CD4-positive, CD25-positive, alpha-beta regulatory T cell (primary cell): ENCODE results near the gene GRID2. TPM values are rescaled to one million over a fixed set of nuclear protein-coding genes. Genes with fewer than 3 reads are reported as not detected.

Source experiments
- ATAC-seq, 2 donors: fragments of 150-1000 bp; cut with Tn5 transposase; one replicate each; pipeline ENCODE4 v1.10.0; 2021; ENCODE audit warnings: low read depth in 2 of 2, moderate number of reproducible peaks in 2 of 2, moderate library complexity in 1 of 2
- DNase-seq, 3 donors: peaks; one replicate each; pipeline versions ENCODE4 v3.0.0 to v3.0.0-alpha.2; 2012 to 2022; ENCODE audit warnings: mixed read lengths in 1 of 3
- H3K27ac ChIP-seq: one replicate; pipeline ENCODE4 v1.7.0; 2013; ENCODE audit warnings: mild to moderate bottlenecking, low read length; ENCODE audit not compliant: insufficient read depth, poor library complexity, severe bottlenecking
- H3K27me3 ChIP-seq: one replicate; pipeline ENCODE4 v1.7.0; 2013; ENCODE audit warnings: low read length; ENCODE audit not compliant: control insufficient read depth, insufficient read depth
- H3K36me3 ChIP-seq: one replicate; pipeline ENCODE4 v1.7.0; 2013; ENCODE audit warnings: mild to moderate bottlenecking, low read length, moderate library complexity; ENCODE audit not compliant: control insufficient read depth, insufficient read depth
- H3K4me1 ChIP-seq: 2 replicates; pipeline ENCODE4 v1.7.0; 2013; ENCODE audit warnings: mild to moderate bottlenecking, low read length; ENCODE audit not compliant: insufficient read depth, control insufficient read depth, poor library complexity, severe bottlenecking
- H3K4me3 ChIP-seq: one replicate; pipeline ENCODE4 v1.7.0; 2013; ENCODE audit warnings: low read depth, mild to moderate bottlenecking, low read length, moderate library complexity
- H3K9me3 ChIP-seq, 2 experiments: 1 replicate in 1 of 2; 2 replicates in 1 of 2; pipeline ENCODE4 v1.7.0; 2013; ENCODE audit warnings: low read length in 2 of 2, mild to moderate bottlenecking in 1 of 2, moderate library complexity in 1 of 2; ENCODE audit not compliant: control insufficient read depth in 2 of 2
- H3K27ac Mint-ChIP-seq, 3 donors: one replicate each; pipeline ENCODE4 v1.8.0; 2020 to 2022; ENCODE audit warnings: mild to moderate bottlenecking in 3 of 3, mixed read lengths in 3 of 3, moderate library complexity in 2 of 3
- H3K27me3 Mint-ChIP-seq: one replicate; pipeline ENCODE4 v1.8.0; 2022; ENCODE audit warnings: mild to moderate bottlenecking, mixed read lengths
- H3K36me3 Mint-ChIP-seq: one replicate; pipeline ENCODE4 v1.8.0; 2020; ENCODE audit warnings: mixed read lengths
- H3K4me1 Mint-ChIP-seq, 4 donors: one replicate each; pipeline ENCODE4 v1.8.0; 2020 to 2022; ENCODE audit warnings: mixed read lengths in 4 of 4, mild to moderate bottlenecking in 1 of 4
- H3K4me3 Mint-ChIP-seq, 4 donors: one replicate each; pipeline ENCODE4 v1.8.0; 2020 to 2022; ENCODE audit warnings: mild to moderate bottlenecking in 4 of 4, mixed read lengths in 4 of 4, moderate library complexity in 3 of 4
- H3K9me3 Mint-ChIP-seq, 7 donors: one replicate each; pipeline ENCODE4 v1.8.0; 2020 to 2022; ENCODE audit warnings: mixed read lengths in 7 of 7, mild to moderate bottlenecking in 3 of 7, moderate library complexity in 2 of 7
- polyA plus RNA-seq, 4 donors: library from polyadenylated mRNA; unstranded; fragments of 300-500 nt; fragmentation: Illumina TruSeq; gene quantifications; one replicate each; pipeline ENCODE4 v1.2.3, GENCODE V29; 2021
- total RNA-seq: library from RNA; stranded (reverse); gene quantifications from one replicate; pipeline ENCODE4 v1.2.3, GENCODE V29; 2022

Gene GRID2
- total and polyA plus RNA-seq, 5 donors from 2014 or later, result not detected

DNA sequence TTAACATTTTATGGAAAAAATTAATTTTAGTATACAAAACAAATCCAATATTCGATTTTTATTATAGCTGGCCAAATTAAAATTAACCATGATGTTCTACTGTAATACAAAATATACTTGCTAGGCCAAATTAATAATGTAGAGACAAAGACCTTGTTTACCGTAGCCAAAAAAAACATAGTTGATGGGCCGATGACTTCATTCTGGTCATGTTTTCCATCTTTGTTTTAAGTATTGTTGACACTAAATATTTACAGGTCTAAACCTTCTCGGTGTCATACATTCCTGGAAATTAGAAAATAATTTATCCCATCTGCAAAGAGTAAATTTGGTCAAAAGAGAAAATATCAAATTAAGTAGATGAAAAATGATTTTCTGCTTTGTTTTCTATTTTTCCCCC lies 698.5 kb downstream of the GRID2 start:
- Mint-ChIP-seq H3K27me3 (no peaks in the 10 kb centered on the region), H3K4me1 (no peaks in the 10 kb centered on the region), H3K36me3 (no peaks in the 10 kb centered on the region), H3K27ac (no peak overlapping the region), H3K4me3 (no peak overlapping the region), H3K9me3 (peaks cover 0 to 8% (median 0%) of the 10 kb centered on the region in 7 donors)
- Histone ChIP-seq H3K4me1 (no peaks in the 10 kb centered on the region), H3K4me3 (no peak overlapping the region), H3K36me3 (no peaks in the 10 kb centered on the region), H3K27ac (no peak overlapping the region), H3K27me3 (no peaks in the 10 kb centered on the region), H3K9me3 (no peaks in the 10 kb centered on the region)
- ATAC-seq (no peak), DNase-seq (no peak)

DNA sequence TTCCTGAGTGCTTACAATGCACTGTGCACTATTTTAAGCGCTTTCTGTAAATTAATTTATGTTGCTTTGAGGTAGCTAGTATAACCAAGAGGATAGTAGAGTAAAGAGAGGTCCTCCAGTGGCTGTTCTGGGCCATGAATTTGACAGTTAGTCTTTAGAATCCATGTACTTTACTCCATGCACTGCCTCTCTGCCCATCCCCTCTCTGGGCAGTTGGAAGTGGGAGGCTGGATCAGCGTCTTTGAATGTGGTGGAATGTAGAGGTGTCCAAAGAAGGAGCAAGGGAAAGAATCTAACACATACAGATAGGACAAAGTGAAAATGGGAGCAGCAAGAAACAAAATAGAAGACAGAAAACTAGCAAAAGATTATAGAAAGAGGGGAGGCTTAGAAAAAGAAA lies 712.6 kb downstream of the GRID2 start:
- Histone ChIP-seq H3K36me3 (no peaks in the 10 kb centered on the region), H3K27ac (no peak overlapping the region), H3K4me1 (no peaks in the 10 kb centered on the region), H3K27me3 (no peaks in the 10 kb centered on the region), H3K4me3 (no peak overlapping the region), H3K9me3 (no peaks in the 10 kb centered on the region)
- DNase-seq, result no peak
- no peaks in the 10 kb centered on the region for H3K27me3 Mint-ChIP-seq
- H3K4me3 Mint-ChIP-seq, result no peak overlapping the region
- H3K36me3 Mint-ChIP-seq, result no peaks in the 10 kb centered on the region
- no peak overlapping the region for H3K27ac Mint-ChIP-seq
- ATAC-seq, result no peak
- no peaks in the 10 kb centered on the region for H3K4me1 Mint-ChIP-seq
- peaks cover 1 to 14% (median 7%) of the 10 kb centered on the region in 7 donors for H3K9me3 Mint-ChIP-seq

DNA sequence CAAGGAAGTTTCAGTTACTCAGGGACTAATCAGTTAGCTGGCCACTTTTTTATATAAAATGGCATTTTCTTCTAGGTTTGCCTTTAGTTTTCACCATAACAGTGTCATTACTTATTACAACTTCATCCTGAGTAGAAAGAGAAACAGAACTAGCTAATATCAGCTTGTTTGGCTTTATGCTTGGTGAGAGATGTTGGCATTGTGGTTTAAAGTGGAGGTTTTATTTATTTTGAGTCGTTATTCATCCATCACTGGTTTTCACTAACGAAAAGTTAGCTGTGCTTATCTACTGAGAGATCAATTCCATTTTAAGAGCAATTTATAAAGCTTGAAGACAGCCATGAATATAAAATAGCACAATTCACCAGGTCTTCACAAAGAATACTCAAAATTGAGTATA lies 714.5 kb downstream of the GRID2 start:
- H3K4me3 Mint-ChIP-seq, result no peak overlapping the region
- ATAC-seq, result no peak
- no peaks in the 10 kb centered on the region for H3K9me3 ChIP-seq
- DNase-seq, result no peak
- no peaks in the 10 kb centered on the region for H3K27me3 Mint-ChIP-seq
- H3K4me1 Mint-ChIP-seq, result no peaks in the 10 kb centered on the region
- no peaks in the 10 kb centered on the region for H3K4me1 ChIP-seq
- H3K4me3 ChIP-seq, result no peak overlapping the region
- H3K9me3 Mint-ChIP-seq, result peaks cover 0 to 14% (median 5%) of the 10 kb centered on the region in 7 donors
- H3K36me3 Mint-ChIP-seq, result no peaks in the 10 kb centered on the region
- H3K27me3 ChIP-seq, result no peaks in the 10 kb centered on the region
- H3K27ac Mint-ChIP-seq, result no peak overlapping the region
- no peak overlapping the region for H3K27ac ChIP-seq
- no peaks in the 10 kb centered on the region for H3K36me3 ChIP-seq

DNA sequence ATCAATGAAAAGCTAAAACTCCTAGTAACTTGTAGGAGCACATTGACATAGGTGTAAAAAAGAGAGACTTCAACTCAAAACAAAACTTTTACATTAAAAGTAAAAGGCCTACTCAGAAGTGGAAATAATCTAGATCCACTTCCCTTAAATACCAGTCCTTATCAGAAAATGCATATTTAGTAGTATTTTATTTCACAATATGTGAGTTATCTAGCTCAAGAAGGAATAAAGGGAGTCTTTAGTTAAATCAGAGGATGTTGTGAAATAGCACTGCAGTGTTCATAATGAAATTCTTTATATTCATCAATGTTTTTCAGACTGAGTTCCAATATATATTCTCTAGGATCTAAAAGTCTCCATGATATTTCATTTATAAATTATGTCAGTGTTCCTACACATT lies 715.0 kb downstream of the GRID2 start:
- no peaks in the 10 kb centered on the region for H3K9me3 ChIP-seq
- no peaks in the 10 kb centered on the region for H3K4me1 ChIP-seq
- H3K36me3 ChIP-seq, result no peaks in the 10 kb centered on the region
- no peak for DNase-seq
- no peak overlapping the region for H3K27ac ChIP-seq
- H3K4me3 ChIP-seq, result no peak overlapping the region
- Mint-ChIP-seq H3K4me1 (no peaks in the 10 kb centered on the region), H3K27ac (no peak overlapping the region), H3K27me3 (no peaks in the 10 kb centered on the region), H3K36me3 (no peaks in the 10 kb centered on the region), H3K9me3 (peaks cover 0 to 14% (median 5%) of the 10 kb centered on the region in 7 donors), H3K4me3 (no peak overlapping the region)
- no peaks in the 10 kb centered on the region for H3K27me3 ChIP-seq
- ATAC-seq, result no peak

DNA sequence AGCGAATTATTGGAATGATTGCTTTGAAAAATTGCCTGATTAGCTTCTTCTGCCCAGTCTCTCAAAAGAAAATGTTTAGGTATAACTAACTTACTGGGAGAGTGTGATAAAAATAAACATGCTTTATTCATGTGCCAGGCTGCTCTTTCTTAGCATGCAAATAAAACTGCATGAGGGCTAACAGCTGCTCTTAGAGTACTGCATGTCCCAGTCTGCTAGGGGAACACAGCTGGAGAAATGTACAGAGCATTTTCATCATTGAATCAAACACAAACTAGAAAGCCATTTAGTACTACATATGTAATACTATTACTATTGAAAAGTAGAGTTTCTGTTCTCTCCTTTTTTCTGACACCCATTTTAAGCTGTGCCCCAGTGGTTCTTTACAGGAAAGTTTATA lies 726.0 kb downstream of the GRID2 start:
- H3K9me3 ChIP-seq, result no peaks in the 10 kb centered on the region
- H3K4me3 ChIP-seq, result no peak overlapping the region
- H3K4me3 Mint-ChIP-seq, result no peak overlapping the region
- H3K27me3 Mint-ChIP-seq, result no peaks in the 10 kb centered on the region
- no peak overlapping the region for H3K27ac Mint-ChIP-seq
- no peaks in the 10 kb centered on the region for H3K27me3 ChIP-seq
- no peak for ATAC-seq
- no peaks in the 10 kb centered on the region for H3K4me1 ChIP-seq
- H3K27ac ChIP-seq, result no peak overlapping the region
- no peaks in the 10 kb centered on the region for H3K36me3 Mint-ChIP-seq
- H3K9me3 Mint-ChIP-seq, result peaks cover 2 to 19% (median 6%) of the 10 kb centered on the region in 7 donors
- DNase-seq, result no peak
- H3K4me1 Mint-ChIP-seq, result no peaks in the 10 kb centered on the region
- no peaks in the 10 kb centered on the region for H3K36me3 ChIP-seq

DNA sequence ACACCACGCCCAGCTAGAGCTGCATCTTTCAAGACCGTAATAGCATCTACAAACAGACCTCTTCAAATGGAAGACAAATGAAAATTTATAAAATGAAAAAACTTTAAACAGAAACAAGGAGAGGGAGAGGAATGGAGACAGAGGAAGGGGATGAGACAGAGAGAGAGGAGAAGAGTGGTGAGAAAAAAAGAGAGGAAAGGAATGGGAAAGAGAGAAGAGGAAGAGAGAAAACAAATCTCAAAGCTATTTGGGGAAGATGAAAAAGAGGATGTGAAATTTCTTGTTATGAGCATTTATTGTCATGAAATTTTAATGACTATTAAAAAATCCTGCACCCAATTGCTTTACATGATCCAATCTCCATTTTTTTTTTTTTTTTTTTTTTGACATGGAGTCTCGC lies 726.9 kb downstream of the GRID2 start:
- H3K4me1 ChIP-seq, result no peaks in the 10 kb centered on the region
- Mint-ChIP-seq H3K36me3 (no peaks in the 10 kb centered on the region), H3K9me3 (peaks cover 2 to 24% (median 6%) of the 10 kb centered on the region in 7 donors), H3K27ac (no peak overlapping the region), H3K27me3 (no peaks in the 10 kb centered on the region), H3K4me1 (no peaks in the 10 kb centered on the region), H3K4me3 (no peak overlapping the region)
- H3K9me3 ChIP-seq, result no peaks in the 10 kb centered on the region
- ATAC-seq (no peak), DNase-seq (no peak)
- H3K4me3 ChIP-seq, result no peak overlapping the region
- H3K27me3 ChIP-seq, result no peaks in the 10 kb centered on the region
- no peak overlapping the region for H3K27ac ChIP-seq
- no peaks in the 10 kb centered on the region for H3K36me3 ChIP-seq

DNA sequence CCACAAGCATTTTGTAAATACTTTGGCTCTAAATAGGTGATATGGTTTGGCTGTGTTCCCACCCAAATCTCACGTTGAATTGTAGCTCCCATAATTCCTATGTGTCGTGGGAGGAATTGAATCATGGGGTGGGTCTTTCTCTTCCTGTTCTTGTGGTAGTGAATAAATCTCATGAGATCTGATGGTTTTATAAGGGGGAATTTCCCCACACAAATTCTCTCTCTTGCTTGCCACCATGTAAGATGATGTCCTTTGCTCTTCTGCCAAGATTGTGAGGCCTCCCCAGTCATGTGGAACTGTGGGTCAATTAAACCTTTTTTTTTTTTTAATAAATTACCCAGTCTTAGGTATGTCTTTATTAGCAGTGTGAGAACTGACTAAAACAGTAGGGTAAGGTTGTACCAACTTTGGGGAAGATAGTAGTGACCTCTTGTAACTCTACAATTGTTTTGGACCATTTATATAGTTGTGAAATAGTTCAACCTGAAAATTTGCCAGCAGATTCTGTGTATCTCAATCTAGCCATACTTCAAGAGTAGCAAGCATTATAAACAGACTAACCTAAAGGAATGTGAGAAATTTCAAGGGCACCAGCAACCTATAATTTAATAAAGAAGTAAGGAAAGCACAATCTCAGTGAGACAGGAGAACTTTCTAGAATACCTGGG lies 727.8 kb downstream of the GRID2 start:
- Mint-ChIP-seq H3K4me1 (no peaks in the 10 kb centered on the region), H3K27me3 (no peaks in the 10 kb centered on the region), H3K36me3 (no peaks in the 10 kb centered on the region), H3K4me3 (no peak overlapping the region), H3K27ac (no peak overlapping the region), H3K9me3 (peaks cover 2 to 24% (median 10%) of the 10 kb centered on the region in 7 donors)
- no peaks in the 10 kb centered on the region for H3K4me1 ChIP-seq
- no peaks in the 10 kb centered on the region for H3K27me3 ChIP-seq
- no peak for DNase-seq
- no peak overlapping the region for H3K27ac ChIP-seq
- H3K9me3 ChIP-seq, result no peaks in the 10 kb centered on the region
- no peaks in the 10 kb centered on the region for H3K36me3 ChIP-seq
- no peak overlapping the region for H3K4me3 ChIP-seq
- no peak for ATAC-seq

DNA sequence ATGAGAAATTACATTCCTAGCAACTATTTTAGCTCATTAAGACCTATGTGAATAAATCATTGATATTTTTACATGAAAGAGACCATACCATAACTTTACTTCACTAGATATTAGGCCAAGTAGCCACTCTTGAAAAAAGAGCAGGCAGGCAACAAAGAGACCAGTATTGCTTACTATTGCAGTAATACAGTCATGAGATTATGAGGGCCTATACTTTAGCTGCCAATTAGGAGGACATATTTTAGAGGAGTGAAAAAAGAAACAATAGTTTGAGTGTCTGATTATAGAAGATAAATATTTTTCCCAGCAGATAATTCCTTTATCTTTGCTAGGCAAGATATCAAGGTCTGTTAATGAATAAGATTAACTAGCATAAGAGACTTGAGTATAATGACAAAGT lies 739.0 kb downstream of the GRID2 start:
- no peaks in the 10 kb centered on the region for H3K27me3 Mint-ChIP-seq
- no peak overlapping the region for H3K27ac Mint-ChIP-seq
- Histone ChIP-seq H3K4me1 (no peaks in the 10 kb centered on the region), H3K27ac (no peak overlapping the region), H3K4me3 (no peak overlapping the region), H3K9me3 (no peaks in the 10 kb centered on the region), H3K27me3 (no peaks in the 10 kb centered on the region), H3K36me3 (no peaks in the 10 kb centered on the region)
- DNase-seq (no peak), ATAC-seq (no peak)
- no peaks in the 10 kb centered on the region for H3K36me3 Mint-ChIP-seq
- H3K4me1 Mint-ChIP-seq, result no peaks in the 10 kb centered on the region
- H3K9me3 Mint-ChIP-seq, result peaks cover 4 to 18% (median 10%) of the 10 kb centered on the region in 7 donors
- H3K4me3 Mint-ChIP-seq, result no peak overlapping the region
